ENCODE results near the gene CFHR4.
A peak's percentile ranks its signal among the peaks of the same experiment; 100 is the strongest.
"Not testable (repeated sequence)": the region's sequence is repeated elsewhere in the genome, so short reads cannot be mapped to it uniquely, and the experiment has no call there.

CFHR4 gene

GRCh38 chr1:196887515-196888239 is at the start of gene CFHR4:
CFHR4 (plus strand) TSS chr1:196888052; CDS start chr1:196888151, 99 bp downstream.
- no peak for DNase-seq

- DNase-seq = not testable (repeated sequence)
These were observed 38.0 kb upstream of the CFHR4 start for GRCh38 chr1:196849613-196850492.

GRCh38 chr1:196856053-196856452 is 31.8 kb upstream of the CFHR4 start:
- DNase-seq = no peak

- DNase-seq = no peak
These were observed 30.7 kb upstream of the CFHR4 start for GRCh38 chr1:196857188-196857587.

GRCh38 chr1:196858811-196859210 is 29.0 kb upstream of the CFHR4 start:
- no peak for DNase-seq

GRCh38 chr1:196860323-196860884 is 27.4 kb upstream of the CFHR4 start:
- no peak for DNase-seq

- no peak for DNase-seq
These were observed 26.4 kb upstream of the CFHR4 start for GRCh38 chr1:196861429-196861828.

- DNase-seq = no peak
These were observed 20.9 kb upstream of the CFHR4 start for GRCh38 chr1:196866974-196867373.

- DNase-seq = no peak
These were observed 14.5 kb upstream of the CFHR4 start for GRCh38 chr1:196873385-196873784.

- no peak for DNase-seq
These were observed 11.9 kb upstream of the CFHR4 start for GRCh38 chr1:196875935-196876334.

- no peak for DNase-seq
These were observed 9.9 kb upstream of the CFHR4 start for GRCh38 chr1:196877964-196878363.

GRCh38 chr1:196886560-196886959 is 1.3 kb upstream of the CFHR4 start:
- DNase-seq = not testable (repeated sequence)

GRCh38 chr1:196890668-196891067 is 2.8 kb downstream of the CFHR4 start:
- no peak for DNase-seq

GRCh38 chr1:196891251-196891650 is 3.4 kb downstream of the CFHR4 start:
- DNase-seq = no peak

- DNase-seq = no peak
These were observed 8.5 kb downstream of the CFHR4 start for GRCh38 chr1:196896355-196896754.

GRCh38 chr1:196897158-196897828 is 9.4 kb downstream of the CFHR4 start:
- DNase-seq = peak; percentile 20

- DNase-seq = no peak
These were observed 14.5 kb downstream of the CFHR4 start for GRCh38 chr1:196902344-196902743.

- DNase-seq = no peak
These were observed 22.4 kb downstream of the CFHR4 start for GRCh38 chr1:196910215-196910614.

- DNase-seq = not testable (repeated sequence)
These were observed 24.4 kb downstream of the CFHR4 start for GRCh38 chr1:196912283-196912682.

- DNase-seq = not testable (repeated sequence)
These were observed 39.0 kb downstream of the CFHR4 start for GRCh38 chr1:196926839-196927238.

- not testable (repeated sequence) for DNase-seq
These were observed 45.0 kb downstream of the CFHR4 start for GRCh38 chr1:196932853-196933252.

- DNase-seq = peak; percentile 46
These were observed 45.8 kb downstream of the CFHR4 start for GRCh38 chr1:196933531-196934189.
